GM18868 (cell line): ENCODE measurements around the gene PNPLA6.

Experiments used
- ATAC-seq: cut with Tn5 transposase; IDR thresholded peaks from one replicate; pipeline ENCODE4 v1.9.1; 2021; ENCODE audit warnings: mild to moderate bottlenecking, moderate library complexity; ENCODE audit not compliant: unreplicated experiment

The PNPLA6 gene

DNA sequence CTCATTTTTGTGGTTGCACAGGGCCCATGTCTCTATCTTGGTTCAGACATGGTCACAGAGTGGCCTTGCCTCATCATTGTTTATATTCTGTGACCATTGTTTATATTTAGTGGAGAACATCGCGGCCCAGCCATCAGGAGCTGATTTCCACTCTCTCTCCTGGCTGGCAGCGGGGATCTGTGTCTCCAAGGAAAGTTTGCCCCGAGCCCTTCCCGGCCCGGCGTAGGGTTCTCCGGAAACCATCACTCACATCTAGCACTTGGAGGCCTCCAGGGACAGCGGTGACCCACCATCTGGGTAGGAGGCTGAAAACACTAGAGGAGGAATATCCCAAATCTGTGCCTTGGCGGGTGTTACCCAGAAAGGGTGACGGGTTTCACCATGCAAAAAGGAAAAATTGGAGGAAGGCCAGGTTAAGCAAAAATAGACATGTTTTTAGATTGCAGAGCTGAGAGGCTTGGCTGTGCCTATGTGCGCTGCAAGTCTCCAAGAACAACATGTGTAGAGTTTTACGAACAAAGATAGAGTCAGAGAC lies 20.3 kb upstream of the PNPLA6 start:
- no peak for ATAC-seq

DNA sequence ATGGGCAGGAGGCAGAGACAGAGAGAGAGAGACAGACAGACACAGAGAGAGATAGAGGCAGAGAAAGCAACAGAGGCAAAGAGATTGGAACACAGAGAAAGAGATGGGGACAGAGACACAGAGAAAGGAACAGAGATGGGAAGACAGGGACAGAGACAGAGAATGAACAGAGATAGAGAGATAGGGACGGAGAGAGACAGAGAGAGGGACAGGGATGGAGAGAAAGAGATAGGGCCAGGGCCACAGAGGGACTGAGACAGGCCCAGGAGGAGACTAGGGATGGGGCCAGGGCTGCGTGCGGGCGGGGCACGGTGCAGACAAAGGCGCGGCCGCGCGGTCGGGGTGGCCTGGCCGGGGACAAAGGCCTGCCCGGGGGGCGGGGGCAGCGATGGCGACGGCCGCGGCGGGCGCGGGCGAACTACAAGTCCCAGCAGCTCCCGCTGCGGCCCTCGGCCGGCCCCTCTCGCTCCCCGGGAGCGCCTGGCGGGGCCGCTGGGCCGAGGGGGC lies 19.8 kb upstream of the PNPLA6 start, which contains the start of gene ZNF358:
Gene ZNF358 (plus strand): TSS at position 459 of the 507 bp plus-strand sequence. CDS start 3,140 bp downstream, outside the sequence.
- ATAC-seq: no peak

DNA sequence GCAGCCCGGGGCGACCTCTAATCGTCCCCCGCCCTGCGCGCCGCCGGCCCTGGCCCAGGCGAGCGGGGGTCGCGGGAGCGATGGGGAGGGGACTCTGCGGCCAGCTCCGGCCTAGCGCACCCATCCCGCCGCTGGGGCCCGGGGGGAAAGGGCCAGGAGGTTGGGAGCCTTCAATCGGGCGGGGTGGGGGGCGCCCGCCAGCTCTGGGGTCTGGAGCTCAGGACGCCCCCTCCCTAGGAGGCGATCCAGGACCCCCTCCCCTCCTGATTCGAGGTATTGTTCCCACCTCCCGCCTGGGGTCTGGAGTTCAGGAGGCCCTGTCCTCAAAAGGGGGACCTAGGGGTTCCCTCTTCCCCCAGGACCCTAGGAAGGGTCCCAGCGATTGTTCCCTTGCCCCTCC lies 19.2 kb upstream of the PNPLA6 start:
- no peak for ATAC-seq

- ATAC-seq: no peak
Measured at GRCh38 chr19:7516878-7517277, 18.6 kb upstream of the PNPLA6 start.

DNA sequence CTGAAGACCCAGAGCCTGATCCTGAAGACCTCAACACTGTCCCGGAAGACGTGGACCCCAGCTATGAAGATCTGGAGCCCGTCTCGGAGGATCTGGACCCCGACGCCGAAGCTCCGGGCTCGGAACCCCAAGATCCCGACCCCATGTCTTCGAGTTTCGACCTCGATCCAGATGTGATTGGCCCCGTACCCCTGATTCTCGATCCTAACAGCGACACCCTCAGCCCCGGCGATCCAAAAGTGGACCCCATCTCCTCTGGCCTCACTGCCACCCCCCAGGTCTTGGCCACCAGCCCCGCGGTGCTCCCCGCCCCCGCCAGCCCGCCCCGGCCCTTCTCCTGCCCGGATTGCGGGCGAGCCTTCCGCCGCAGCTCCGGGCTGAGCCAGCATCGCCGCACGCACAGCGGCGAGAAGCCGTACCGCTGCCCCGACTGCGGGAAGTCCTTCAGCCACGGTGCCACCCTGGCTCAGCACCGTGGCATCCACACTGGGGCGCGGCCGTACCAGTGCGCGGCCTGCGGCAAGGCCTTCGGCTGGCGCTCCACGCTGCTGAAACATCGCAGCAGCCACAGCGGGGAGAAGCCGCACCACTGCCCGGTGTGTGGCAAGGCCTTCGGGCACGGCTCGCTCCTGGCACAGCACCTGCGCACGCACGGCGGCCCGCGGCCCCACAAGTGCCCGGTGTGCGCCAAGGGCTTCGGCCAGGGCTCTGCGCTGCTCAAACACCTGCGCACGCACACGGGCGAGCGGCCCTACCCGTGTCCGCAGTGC lies 16.0 kb upstream of the PNPLA6 start:
- no peak for ATAC-seq

DNA sequence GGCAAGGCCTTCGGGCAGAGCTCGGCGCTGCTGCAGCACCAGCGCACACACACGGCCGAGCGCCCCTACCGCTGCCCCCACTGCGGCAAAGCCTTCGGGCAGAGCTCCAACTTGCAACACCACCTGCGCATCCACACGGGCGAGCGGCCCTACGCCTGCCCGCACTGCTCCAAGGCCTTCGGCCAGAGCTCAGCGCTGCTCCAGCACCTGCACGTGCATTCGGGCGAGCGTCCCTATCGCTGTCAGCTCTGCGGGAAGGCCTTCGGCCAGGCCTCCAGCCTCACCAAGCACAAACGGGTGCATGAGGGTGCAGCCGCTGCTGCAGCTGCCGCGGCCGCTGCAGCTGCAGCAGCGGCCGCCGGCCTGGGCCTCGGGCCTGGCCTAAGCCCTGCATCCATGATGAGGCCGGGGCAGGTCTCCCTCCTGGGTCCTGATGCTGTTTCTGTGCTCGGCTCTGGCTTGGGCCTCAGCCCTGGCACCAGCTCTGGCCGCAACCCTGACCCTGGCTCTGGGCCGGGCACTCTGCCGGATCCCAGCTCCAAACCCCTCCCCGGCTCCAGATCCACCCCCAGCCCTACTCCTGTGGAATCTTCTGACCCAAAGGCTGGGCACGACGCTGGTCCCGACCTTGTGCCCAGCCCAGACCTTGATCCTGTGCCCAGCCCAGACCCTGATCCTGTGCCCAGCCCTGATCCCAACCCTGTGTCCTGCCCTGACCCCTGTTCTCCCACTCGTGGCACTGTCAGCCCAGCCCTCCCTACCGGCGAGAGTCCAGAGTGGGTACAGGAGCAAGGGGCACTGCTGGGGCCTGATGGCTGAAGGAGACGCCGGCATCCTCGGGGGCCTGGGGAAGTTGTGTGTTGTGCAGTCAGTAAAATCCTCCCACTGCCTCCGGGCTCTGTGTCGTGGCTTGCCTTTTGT lies 15.1 kb upstream of the PNPLA6 start:
- ATAC-seq: no peak

GRCh38 chr19:7521551-7522071 lies 13.9 kb upstream of the PNPLA6 start:
- no peak for ATAC-seq

DNA sequence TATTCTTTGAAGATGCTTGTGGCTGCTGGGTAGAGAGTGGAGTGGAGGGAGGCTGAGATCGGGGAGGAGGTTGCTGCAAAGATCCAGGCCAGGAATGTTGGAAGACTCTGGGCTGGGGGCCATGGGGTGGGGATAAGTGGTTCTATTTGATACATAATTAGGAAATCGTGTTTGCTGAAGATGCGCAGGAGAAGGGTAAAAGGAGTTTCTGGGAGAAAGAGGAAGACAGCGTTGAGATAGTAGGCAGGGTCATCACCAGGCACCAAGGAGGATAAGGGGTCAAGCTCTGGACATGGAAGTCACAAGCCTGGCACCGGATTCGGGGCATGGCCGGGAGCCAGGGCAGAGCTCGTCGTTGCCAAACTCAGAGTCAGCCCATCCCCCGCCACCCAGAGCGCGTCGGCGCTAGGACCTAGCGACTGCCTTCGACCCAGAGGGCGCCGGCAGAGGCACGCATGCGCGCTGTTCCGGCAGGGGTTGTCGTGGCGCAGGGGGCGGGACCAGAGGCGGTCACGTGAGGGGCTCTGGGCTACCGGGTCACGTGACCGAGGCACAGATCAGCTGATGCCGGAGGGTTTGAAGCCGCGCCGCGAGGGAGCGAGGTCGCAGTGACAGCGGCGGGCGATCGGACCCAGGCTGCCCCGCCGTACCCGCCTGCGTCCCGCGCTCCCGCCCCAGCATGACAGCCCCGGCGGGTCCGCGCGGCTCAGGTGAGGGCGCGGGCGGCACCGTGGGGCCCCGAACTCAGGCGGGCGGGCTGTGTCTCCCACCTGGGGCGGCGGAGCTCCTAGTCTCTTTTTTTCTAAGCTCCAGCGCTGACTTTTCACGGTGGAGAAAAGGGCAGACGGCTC lies 13.2 kb upstream of the PNPLA6 start, which contains the start of gene MCOLN1:
Gene MCOLN1 (plus strand): TSS at position 553 of the 851 bp plus-strand sequence. CDS start 127 bp downstream, at position 680.
- peak; percentile 80 for ATAC-seq

- ATAC-seq: no peak
Measured at GRCh38 chr19:7522923-7523667, 12.4 kb upstream of the PNPLA6 start.

DNA sequence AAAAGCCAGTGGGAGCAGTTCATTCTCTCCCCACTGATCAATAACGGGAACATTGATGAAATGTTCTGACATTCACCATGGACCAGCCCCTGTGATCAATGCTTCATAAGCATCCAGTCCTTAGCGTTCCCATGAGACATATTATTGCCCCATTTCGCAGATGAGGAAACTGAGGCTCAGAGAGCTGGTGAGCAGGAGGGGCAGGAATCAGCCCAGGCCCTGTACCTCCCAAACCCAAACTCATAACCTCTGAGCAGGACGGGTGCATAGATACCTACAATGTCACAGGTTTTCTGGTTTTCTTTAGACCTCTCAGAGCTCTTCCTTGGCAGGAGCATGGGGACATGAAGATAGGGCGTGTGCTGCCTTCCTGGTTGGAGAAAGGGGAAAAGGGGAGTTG lies 11.0 kb upstream of the PNPLA6 start:
- ATAC-seq: no peak

GRCh38 chr19:7524992-7525739 lies 10.4 kb upstream of the PNPLA6 start:
- no peak for ATAC-seq

GRCh38 chr19:7526059-7526929 lies 9.2 kb upstream of the PNPLA6 start:
- no peak for ATAC-seq

DNA sequence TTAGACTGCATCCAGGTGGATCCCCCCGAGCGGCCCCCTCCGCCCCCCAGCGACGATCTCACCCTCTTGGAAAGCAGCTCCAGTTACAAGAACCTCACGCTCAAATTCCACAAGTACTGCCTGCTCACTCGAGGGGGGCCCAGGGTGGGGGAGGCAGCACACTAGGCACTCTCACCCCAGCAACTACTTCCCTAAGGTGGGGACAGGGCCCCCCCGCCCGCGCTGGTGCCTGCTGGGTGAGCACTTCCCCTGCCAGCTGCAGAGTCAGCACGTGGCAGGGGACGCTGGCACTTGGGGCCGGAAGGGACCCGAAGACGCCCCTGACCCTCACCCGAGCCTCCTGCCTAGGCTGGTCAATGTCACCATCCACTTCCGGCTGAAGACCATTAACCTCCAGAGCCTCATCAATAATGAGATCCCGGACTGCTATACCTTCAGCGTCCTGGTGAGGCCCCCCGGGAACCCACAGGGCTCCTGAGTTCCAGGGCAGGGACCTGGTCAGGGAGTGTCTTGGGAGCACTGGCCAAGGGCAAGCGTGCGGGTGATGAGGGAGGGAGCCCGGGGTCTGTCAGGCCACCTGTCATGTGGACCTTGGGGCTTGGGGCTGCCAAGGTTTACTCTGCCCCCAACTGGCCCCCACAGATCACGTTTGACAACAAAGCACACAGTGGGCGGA lies 7.9 kb upstream of the PNPLA6 start:
- ATAC-seq: no peak

GRCh38 chr19:7528192-7528519 lies 7.4 kb upstream of the PNPLA6 start:
- no peak for ATAC-seq

DNA sequence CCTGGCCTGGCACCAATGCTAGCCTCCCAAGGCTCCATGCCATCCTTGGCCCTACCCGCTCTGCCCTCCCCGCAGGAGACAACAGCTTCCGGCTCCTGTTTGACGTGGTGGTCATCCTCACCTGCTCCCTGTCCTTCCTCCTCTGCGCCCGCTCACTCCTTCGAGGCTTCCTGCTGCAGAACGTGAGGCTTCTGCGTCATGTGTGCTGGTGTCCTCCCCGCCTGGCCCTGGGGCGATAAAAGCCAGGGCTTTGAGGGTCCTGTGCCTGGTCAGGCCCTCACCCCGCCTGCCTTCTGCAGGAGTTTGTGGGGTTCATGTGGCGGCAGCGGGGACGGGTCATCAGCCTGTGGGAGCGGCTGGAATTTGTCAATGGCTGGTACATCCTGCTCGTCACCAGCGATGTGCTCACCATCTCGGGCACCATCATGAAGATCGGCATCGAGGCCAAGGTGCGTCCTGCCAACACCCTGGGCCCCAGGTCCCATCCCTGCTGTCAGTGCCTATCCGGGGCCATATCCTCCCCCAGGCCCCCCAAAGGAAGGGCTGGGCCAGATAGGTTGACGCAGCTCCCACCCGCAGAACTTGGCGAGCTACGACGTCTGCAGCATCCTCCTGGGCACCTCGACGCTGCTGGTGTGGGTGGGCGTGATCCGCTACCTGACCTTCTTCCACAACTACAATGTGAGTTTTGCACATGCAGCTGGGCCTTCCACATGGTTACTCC lies 6.8 kb upstream of the PNPLA6 start:
- no peak for ATAC-seq

DNA sequence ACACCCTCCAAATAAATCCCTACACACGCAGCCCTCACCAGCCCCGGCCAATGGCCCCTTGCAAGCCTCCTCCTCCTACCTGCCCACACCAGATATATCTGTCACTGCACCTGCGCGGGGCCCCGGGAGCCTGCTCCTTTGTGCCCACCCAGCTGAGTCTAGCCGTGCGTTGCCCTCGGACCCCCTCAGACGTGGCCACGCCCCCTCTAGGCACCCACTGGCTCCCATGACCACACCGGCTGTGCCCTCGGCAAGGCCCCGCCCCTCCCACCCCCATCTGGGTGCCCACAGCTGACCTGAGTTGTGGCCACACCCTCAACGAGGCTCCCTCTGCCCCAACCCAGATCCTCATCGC lies 6.3 kb upstream of the PNPLA6 start:
- ATAC-seq: no peak
